HG02884 (cell line): ENCODE data around the gene ELMO1.

Experiments used
- ATAC-seq: cut with Tn5 transposase; IDR thresholded peaks from one replicate; pipeline ENCODE4 v1.9.1; 2021; ENCODE audit warnings: mild to moderate bottlenecking, moderate library complexity; ENCODE audit not compliant: unreplicated experiment

The ELMO1 gene

GRCh38 chr7:36904802-36905201 is 543.9 kb downstream of the ELMO1 start:
- ATAC-seq, result no peak

GRCh38 chr7:36904101-36904500 is 544.6 kb downstream of the ELMO1 start:
- ATAC-seq, result no peak

DNA sequence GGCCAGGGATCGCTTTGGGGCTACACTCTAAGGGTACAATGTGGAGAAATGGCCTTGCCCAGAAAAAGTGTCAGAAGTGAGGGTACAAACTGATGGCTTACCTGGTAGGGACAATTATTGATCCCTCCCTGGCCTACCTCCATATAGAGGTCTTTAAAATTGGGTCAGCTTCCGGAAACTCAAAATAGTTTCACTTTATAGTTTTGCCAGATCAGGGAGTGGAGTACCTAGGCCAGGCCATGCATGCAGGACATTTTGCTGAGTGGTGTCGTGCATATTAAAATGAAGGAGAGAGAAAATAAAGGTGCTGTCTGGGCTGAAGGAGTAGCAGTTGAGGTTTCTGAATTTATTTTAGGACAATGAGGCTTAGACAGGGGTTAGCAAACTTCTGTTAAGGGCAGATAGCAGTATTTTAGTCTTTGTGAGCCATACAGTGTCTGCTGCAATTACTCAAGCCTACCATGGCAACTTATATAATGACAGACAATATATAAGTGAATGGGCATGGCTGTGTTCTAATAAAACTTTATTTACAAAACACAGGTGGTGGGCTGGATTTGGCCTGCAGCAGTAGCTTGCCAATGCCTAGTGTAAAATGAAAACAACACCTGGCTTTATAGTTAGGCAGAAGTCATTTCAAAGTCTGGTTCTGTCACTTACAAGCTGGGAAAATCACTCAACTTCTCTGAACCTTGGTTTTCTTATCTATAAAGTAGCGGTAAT is 547.5 kb downstream of the ELMO1 start:
- no peak for ATAC-seq

GRCh38 chr7:36898186-36898585 is 550.5 kb downstream of the ELMO1 start:
- no peak for ATAC-seq

GRCh38 chr7:36896956-36897590 is 551.6 kb downstream of the ELMO1 start:
- ATAC-seq, result no peak

- no peak for ATAC-seq
Observed at GRCh38 chr7:36896418-36896817, 552.2 kb downstream of the ELMO1 start.

- ATAC-seq, result no peak
Observed at GRCh38 chr7:36895192-36895591, 553.5 kb downstream of the ELMO1 start.

- no peak for ATAC-seq
Observed at GRCh38 chr7:36894190-36894589, 554.5 kb downstream of the ELMO1 start.

GRCh38 chr7:36889182-36889581 is 559.5 kb downstream of the ELMO1 start:
- no peak for ATAC-seq

GRCh38 chr7:36887969-36888368 is 560.7 kb downstream of the ELMO1 start:
- no peak for ATAC-seq

DNA sequence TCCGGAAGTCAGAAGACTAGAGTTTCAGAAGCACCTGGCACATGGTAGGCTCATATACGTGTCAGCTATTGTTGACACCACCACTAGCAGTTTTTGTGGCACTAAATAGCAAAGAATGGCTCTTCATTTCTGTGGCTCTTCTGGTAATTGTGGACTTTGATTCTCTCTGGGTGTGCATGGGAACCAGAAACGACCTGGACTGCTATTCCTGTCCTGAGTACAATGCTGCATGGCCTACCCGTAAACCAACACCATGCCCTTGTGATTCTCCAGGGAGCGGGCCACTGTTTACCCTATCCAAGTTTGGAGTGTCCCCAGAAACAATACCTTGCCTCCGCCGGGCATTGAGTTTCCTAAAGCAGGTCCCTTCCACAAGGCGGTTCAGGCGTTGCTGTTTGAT is 561.4 kb downstream of the ELMO1 start:
- ATAC-seq, result no peak

- no peak for ATAC-seq
Observed at GRCh38 chr7:36884910-36885309, 563.8 kb downstream of the ELMO1 start.

DNA sequence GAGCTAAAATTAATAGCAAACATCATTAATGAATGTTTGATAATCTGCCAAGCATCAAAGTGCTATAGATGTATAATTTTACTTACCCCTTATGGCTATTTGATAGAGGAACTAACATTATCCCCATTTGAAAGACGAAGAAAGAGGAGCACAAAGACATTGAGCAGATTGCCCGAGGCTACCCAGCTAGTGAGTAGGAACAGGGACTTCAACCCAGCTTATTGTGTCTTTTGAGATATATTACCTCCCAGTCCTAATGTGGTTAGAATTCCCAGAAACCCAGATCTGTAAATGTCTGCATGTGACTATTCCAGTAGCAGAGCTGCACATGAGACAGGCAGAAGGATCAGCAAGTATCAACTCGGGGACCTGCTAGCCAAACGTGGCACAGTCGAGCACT is 564.3 kb downstream of the ELMO1 start:
- ATAC-seq, result no peak

- no peak for ATAC-seq
Observed at GRCh38 chr7:36881233-36881874, 567.3 kb downstream of the ELMO1 start.

DNA sequence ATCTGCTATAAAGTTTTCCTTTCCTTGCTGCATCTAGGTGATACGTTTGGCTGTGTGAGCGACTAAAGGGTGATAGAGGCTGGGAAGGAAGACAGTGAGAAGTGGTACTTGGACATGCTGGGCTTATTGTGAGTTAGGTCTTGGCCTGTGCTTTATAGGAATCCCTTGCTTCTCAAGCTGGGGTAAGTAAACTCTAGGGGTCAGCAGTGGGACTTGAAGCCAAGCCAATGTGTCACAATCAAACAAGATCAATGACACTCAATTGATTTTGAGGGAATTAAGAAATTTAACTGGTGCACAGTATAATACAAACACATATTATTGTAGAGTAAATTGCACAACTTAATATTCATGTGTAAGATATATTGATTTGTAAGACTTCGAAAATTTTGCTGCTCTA is 568.6 kb downstream of the ELMO1 start:
- ATAC-seq, result no peak

DNA sequence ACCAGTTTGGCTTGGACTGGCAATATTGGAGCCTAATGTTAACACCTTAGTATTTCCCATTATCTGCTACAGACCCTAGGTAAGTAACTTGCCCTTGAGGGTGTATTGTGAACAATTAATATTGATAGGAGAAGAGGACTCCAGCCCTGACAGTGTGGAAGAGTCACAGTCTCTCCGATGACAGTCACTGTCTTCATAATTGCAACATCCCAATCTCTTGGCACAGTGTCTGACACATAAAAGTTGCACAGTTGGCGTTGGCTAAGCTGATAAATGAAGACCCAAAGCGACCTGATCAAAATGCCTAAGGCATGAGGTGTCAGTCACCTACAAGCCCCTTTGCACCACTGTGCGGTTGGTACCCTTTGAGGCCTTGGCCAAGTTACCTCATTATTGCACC is 569.6 kb downstream of the ELMO1 start:
- no peak for ATAC-seq

- ATAC-seq, result no peak
Observed at GRCh38 chr7:36878288-36878687, 570.4 kb downstream of the ELMO1 start.

- ATAC-seq, result no peak
Observed at GRCh38 chr7:36875794-36876193, 572.9 kb downstream of the ELMO1 start.

GRCh38 chr7:36874041-36874440 is 574.6 kb downstream of the ELMO1 start:
- no peak for ATAC-seq

DNA sequence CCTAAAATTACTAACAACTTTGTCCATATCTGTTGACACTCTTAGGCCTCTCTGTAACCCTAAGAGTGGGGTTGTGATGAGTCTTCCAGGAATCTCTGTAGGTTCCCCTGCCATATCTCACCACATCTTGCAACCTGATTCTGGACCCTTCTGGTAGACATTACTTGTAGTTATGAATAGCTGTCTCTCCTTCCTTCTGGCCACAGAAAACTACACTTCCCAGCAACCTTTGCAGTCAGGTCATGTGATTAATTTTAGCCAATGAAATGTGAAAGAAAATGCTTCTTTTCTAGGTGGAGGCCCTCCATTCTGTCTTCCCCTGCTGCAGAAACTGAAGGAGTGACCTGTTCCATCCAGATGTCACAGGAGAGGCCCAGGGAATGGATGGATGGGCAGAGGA is 576.8 kb downstream of the ELMO1 start:
- ATAC-seq, result no peak

DNA sequence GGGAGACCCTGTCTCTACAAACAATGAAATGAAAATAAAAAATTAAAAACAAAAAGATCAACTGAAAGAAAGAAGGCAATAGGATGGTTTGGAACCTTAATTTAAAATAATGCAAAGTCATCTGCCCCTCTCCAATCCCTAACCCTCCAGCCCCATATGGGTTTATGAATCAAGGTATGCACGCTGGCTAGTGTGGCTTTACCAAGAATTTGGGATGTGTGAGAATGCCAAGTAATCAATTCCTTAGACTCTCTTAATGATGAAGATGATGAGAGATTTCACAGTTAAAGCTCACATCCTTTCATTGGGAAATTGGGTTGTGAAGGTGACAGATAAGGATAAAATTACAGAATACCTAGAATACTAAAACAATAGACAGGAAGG is 577.3 kb downstream of the ELMO1 start:
- no peak for ATAC-seq

DNA sequence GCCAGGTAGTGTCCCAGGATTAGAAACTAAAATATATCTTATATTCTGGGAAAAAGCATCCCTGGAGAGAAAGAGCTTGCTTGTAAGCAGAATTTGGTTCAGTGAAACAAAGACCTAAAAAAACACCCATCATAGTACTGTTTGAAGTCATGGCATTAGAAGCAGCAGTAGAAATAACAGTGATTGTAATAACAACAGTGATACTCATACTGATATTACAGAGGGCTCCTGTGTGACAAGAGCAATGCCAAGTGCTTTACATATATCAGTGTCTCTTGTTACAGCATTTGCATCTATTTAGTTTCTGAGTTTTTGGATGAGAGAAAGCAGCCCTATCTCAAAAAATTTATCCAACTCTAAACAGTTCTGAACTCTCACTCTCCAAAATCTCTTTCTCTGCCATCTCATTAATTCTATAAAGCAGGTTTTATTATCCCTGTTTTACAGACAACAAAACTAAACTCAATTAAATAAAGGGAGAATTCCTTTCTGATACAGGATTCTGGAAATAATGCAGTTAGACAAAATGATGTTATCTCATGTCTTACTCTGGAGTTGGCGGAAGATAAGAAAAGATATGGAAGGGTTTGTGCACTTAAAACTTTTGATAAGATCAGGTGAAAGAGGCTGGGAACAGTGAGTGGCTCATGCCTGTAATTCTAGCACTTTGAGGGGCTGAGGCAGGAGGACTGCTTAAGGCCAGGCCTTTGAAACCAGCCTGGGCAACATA is 577.9 kb downstream of the ELMO1 start:
- ATAC-seq, result no peak
